ENCODE measurements around the gene C13orf46. TPM values are rescaled to one million over a fixed set of nuclear protein-coding genes. Genes with fewer than 3 reads are reported as not detected.

Gene C13orf46
- polyA plus RNA-seq, 1 donor (not counting 4 experiments of a cell fraction or from before 2014, with no cell fraction given), result not detected

- Histone ChIP-seq H3K9me3 (ENCODE audit: control insufficient read depth, low read depth, low read length) (no peaks in the 10 kb centered on the region), H3K4me1 (ENCODE audit: control insufficient read depth, extremely low read depth, insufficient read depth, low read length) (peaks cover 2% of the 10 kb centered on the region), H3K9ac (ENCODE audit: control insufficient read depth, extremely low read depth, insufficient read depth, low read length) (no peak overlapping the region), H3K27ac (ENCODE audit: control insufficient read depth, insufficient read depth, low read length) (no peak overlapping the region), H4K20me1 (ENCODE audit: control insufficient read depth, extremely low read depth, insufficient read depth, low read length) (no peaks in the 10 kb centered on the region), H3K4me2 (ENCODE audit: control insufficient read depth, extremely low read depth, insufficient read depth, low read depth, low read length) (no peak overlapping the region), H3K79me2 (ENCODE audit: control insufficient read depth, insufficient read depth, low read length) (no peaks in the 10 kb centered on the region), H3K27me3 (ENCODE audit: control insufficient read depth, extremely low read depth, insufficient read depth, low read length) (no peaks in the 10 kb centered on the region), H2AFZ (ENCODE audit: control insufficient read depth, low read length) (no peak overlapping the region), H3K36me3 (ENCODE audit: control insufficient read depth in 2 of 2, extremely low read depth in 1 of 2, insufficient read depth in 2 of 2, low read length in 2 of 2) (peaks cover 0 to 2% of the 10 kb centered on the region in 2 experiments), H3K9me1 (ENCODE audit: control insufficient read depth, extremely low read depth, insufficient read depth, low read length) (no peaks in the 10 kb centered on the region), H3K4me3 (ENCODE audit: control insufficient read depth in 2 of 3, extremely low read depth in 1 of 3, insufficient read depth in 2 of 3, low read depth in 1 of 3, low read length in 3 of 3) (no peak overlapping the region)
- no peak for FAIRE-seq
- no peak for TF ChIP-seq EZH2 (IDR thresholded peaks at IDR 0.05; ENCODE audit: low read length)
- dilution Hi-C loops (cut with MboI; ENCODE audit: extremely low pct_ligation_motif_present, low sequenced_read_pairs), result no loop called here
- no peak for DNase-seq (ENCODE audit: low read depth, low spot score)
Measured at GRCh38 chr13:114009590-114010400, 35.9 kb upstream of the C13orf46 start.

- dilution Hi-C loops (cut with MboI; ENCODE audit: extremely low pct_ligation_motif_present, low sequenced_read_pairs), result no loop called here
- no peak for FAIRE-seq
- Histone ChIP-seq H3K27me3 (ENCODE audit: control insufficient read depth, extremely low read depth, insufficient read depth, low read length) (no peaks in the 10 kb centered on the region), H3K79me2 (ENCODE audit: control insufficient read depth, insufficient read depth, low read length) (no peaks in the 10 kb centered on the region), H2AFZ (ENCODE audit: control insufficient read depth, low read length) (no peak overlapping the region), H3K9ac (ENCODE audit: control insufficient read depth, extremely low read depth, insufficient read depth, low read length) (no peak overlapping the region), H3K9me1 (ENCODE audit: control insufficient read depth, extremely low read depth, insufficient read depth, low read length) (no peaks in the 10 kb centered on the region), H3K9me3 (ENCODE audit: control insufficient read depth, low read depth, low read length) (no peaks in the 10 kb centered on the region), H3K4me1 (ENCODE audit: control insufficient read depth, extremely low read depth, insufficient read depth, low read length) (peaks cover 2% of the 10 kb centered on the region), H3K4me3 (ENCODE audit: control insufficient read depth in 2 of 3, extremely low read depth in 1 of 3, insufficient read depth in 2 of 3, low read depth in 1 of 3, low read length in 3 of 3) (no peak overlapping the region), H4K20me1 (ENCODE audit: control insufficient read depth, extremely low read depth, insufficient read depth, low read length) (no peaks in the 10 kb centered on the region), H3K27ac (ENCODE audit: control insufficient read depth, insufficient read depth, low read length) (no peak overlapping the region), H3K4me2 (ENCODE audit: control insufficient read depth, extremely low read depth, insufficient read depth, low read depth, low read length) (no peak overlapping the region), H3K36me3 (ENCODE audit: control insufficient read depth in 2 of 2, extremely low read depth in 1 of 2, insufficient read depth in 2 of 2, low read length in 2 of 2) (peaks cover 0 to 2% of the 10 kb centered on the region in 2 experiments)
- DNase-seq (ENCODE audit: low read depth, low spot score), result no peak
- TF ChIP-seq EZH2 (IDR thresholded peaks at IDR 0.05; ENCODE audit: low read length), result no peak
- no peak for TF ChIP-seq CTCF (optimal IDR thresholded peaks at IDR 0.05 in 1 of 3, IDR thresholded peaks at IDR 0.05 in 1 of 3, conservative IDR thresholded peaks at IDR 0.05 in 1 of 3; ENCODE audit: extremely low read depth in 1 of 3, insufficient read depth in 2 of 3, low read length in 3 of 3)
Measured at GRCh38 chr13:114008964-114009589, 35.2 kb upstream of the C13orf46 start.
